ENCODE data around the gene GPS2. TPM values are rescaled to one million over a fixed set of nuclear protein-coding genes. Genes with fewer than 3 reads are reported as not detected.

The GPS2 gene
- total and polyA plus RNA-seq, 10 of the 15 experiments (the other 5 are each of a cell fraction or from before 2014, with no cell fraction given) = 10.2 to 96.4 (median 42.5) TPM

- TF ChIP-seq EGR1 (IDR thresholded peaks at IDR 0.05; ENCODE audit: borderline replicate concordance in 1 of 2, low read depth in 2 of 2, low read length in 2 of 2) (no peak), ZZZ3 (IDR thresholded peaks at IDR 0.05; ENCODE audit: control insufficient read depth, insufficient read length, low read depth) (no peak), ZBTB11 (CRISPR knock-in tag; IDR thresholded peaks at IDR 0.05) (no peak), GATAD2B (conservative IDR thresholded peaks at IDR 0.05; ENCODE audit: low read depth) (0 out of 2 replicates have a peak, but pooled peaks have one; percentile 20), NR2F1 (conservative IDR thresholded peaks at IDR 0.05) (no peak), ATF7 (IDR thresholded peaks at IDR 0.05; ENCODE audit: low read depth) (peak; percentile 55), SUPT20H (IDR thresholded peaks at IDR 0.05; ENCODE audit: borderline replicate concordance, control insufficient read depth, low read depth, low read length) (no peak), MEF2B (IDR thresholded peaks at IDR 0.05; ENCODE audit: partially characterized antibody, poor library complexity, severe bottlenecking) (peak; percentile 29), CREM (IDR thresholded peaks at IDR 0.05; ENCODE audit: low read depth) (no peak), CBFB (IDR thresholded peaks at IDR 0.05; ENCODE audit: low read depth) (peak; percentile 91), SMC3 (IDR thresholded peaks at IDR 0.05; ENCODE audit: borderline replicate concordance, low read length) (no peak), MTA2 (IDR thresholded peaks at IDR 0.05; ENCODE audit: low read depth) (peak; percentile 31; the same call in 1 of the 2 replicates), BRCA1 (IDR thresholded peaks at IDR 0.05; ENCODE audit: low read depth, low read length) (no peak), SIX5 (IDR thresholded peaks at IDR 0.05; ENCODE audit: low read depth, low read length, severe bottlenecking) (no peak), SP1 (IDR thresholded peaks at IDR 0.05; ENCODE audit: low read depth, low read length) (peak; percentile 44), CHD1 (IDR thresholded peaks at IDR 0.05; ENCODE audit: low read depth, low read length) (no peak), STAT3 (IDR thresholded peaks at IDR 0.05; ENCODE audit: low read depth, low read length) (0 out of 2 replicates have a peak, but pooled peaks have one; percentile 25), ATF2 (IDR thresholded peaks at IDR 0.05; ENCODE audit: low read length) (peak; percentile 56), NKRF (conservative IDR thresholded peaks at IDR 0.05) (peak; percentile 58), POLR2AphosphoS5 (IDR thresholded peaks at IDR 0.05; ENCODE audit: low read length) (peak; percentile 92), FOXK2 (IDR thresholded peaks at IDR 0.05) (peak; percentile 58; the same call in 1 of the 2 replicates), MTA3 (IDR thresholded peaks at IDR 0.05; ENCODE audit: borderline replicate concordance, low read length) (peak; percentile 2; the same call in 1 of the 2 replicates), MYB (IDR thresholded peaks at IDR 0.05; ENCODE audit: borderline replicate concordance, low read depth, low read length) (no peak), HDAC6 (IDR thresholded peaks at IDR 0.05; ENCODE audit: unreplicated experiment) (no peak), RUNX3 (IDR thresholded peaks at IDR 0.05; ENCODE audit: low read length) (peak; percentile 96), HDAC2 (IDR thresholded peaks at IDR 0.05) (no peak)
These were observed 6.3 kb downstream of the GPS2 start (continued) for GRCh38 chr17:7308625-7309433.

Measured in GM12878 (cell line).